MCF 10A (cell line): ENCODE data around the gene ADCK1. TPM values are rescaled to one million over a fixed set of nuclear protein-coding genes. Genes with fewer than 3 reads are reported as not detected.

Source experiments
- BruUV-seq: library from RNA; stranded (reverse); fragments of 400-500 nt; replicated peaks from 2 replicates; lab custom pipeline; 2021; lab: Mats Ljungman, UMichigan
- CTCF ChIA-PET: fragments of 300-600 bp; sonication (Branson Sonifier 250); formaldehyde crosslinking; extraction: SDS; loops from one replicate; lab custom pipeline; 2021; ENCODE audit warnings: antibody characterized with exemption, inconsistent platforms; lab: Yijun Ruan, JAX
- POLR2A ChIA-PET: fragments of 300-600, 350-650 bp; sonication (Branson Sonifier 250); formaldehyde crosslinking; extraction: SDS; loops from one replicate; lab custom pipeline; 2020; ENCODE audit warnings: antibody characterized with exemption, inconsistent platforms; lab: Yijun Ruan, JAX
- DNase-seq: peaks from one replicate; pipeline ENCODE4 v3.0.0-alpha.2; 2018; ENCODE audit not compliant: unreplicated experiment
- H3K27ac Mint-ChIP-seq: one replicate; pipeline ENCODE4 v1.8.0; 2022; ENCODE audit warnings: mild to moderate bottlenecking, low read depth, mixed read lengths; ENCODE audit not compliant: unreplicated experiment
- H3K27me3 Mint-ChIP-seq: one replicate; pipeline ENCODE4 v1.8.0; 2022; ENCODE audit warnings: mixed read lengths; ENCODE audit not compliant: insufficient read depth, unreplicated experiment
- H3K36me3 Mint-ChIP-seq: one replicate; pipeline ENCODE4 v1.8.0; 2022; ENCODE audit warnings: mild to moderate bottlenecking, moderate library complexity, mixed read lengths; ENCODE audit not compliant: insufficient read depth, unreplicated experiment
- H3K4me1 Mint-ChIP-seq: one replicate; pipeline ENCODE4 v1.8.0; 2022; ENCODE audit warnings: mixed read lengths; ENCODE audit not compliant: insufficient read depth, unreplicated experiment
- H3K4me3 Mint-ChIP-seq: one replicate; pipeline ENCODE4 v1.8.0; 2022; ENCODE audit warnings: mild to moderate bottlenecking, moderate library complexity, mixed read lengths; ENCODE audit not compliant: unreplicated experiment
- H3K9me3 Mint-ChIP-seq: one replicate; pipeline ENCODE4 v1.8.0; 2022; ENCODE audit warnings: mixed read lengths; ENCODE audit not compliant: unreplicated experiment
- CTCF ChIP-seq: fragments of 200-600 bp; IDR thresholded peaks from one replicate; pipeline ENCODE4 v1.8.0; 2022; ENCODE audit warnings: antibody characterized with exemption, mild to moderate bottlenecking; ENCODE audit not compliant: unreplicated experiment
- intact Hi-C: fragments of 100-400 bp; cut with micrococcal nuclease; formaldehyde crosslinking; loops from 2 replicates; pipeline ENCODE4 v1.14.1; 2022
- total RNA-seq: library from RNA; stranded (reverse); gene quantifications from 2 replicates; pipeline ENCODE4 v1.2.3, GENCODE V29; 2022

Gene ADCK1
- total RNA-seq, 1 experiment from 2014 or later, result 7.0 TPM

GRCh38 chr14:77923131-77923936 lies 123.4 kb downstream of the ADCK1 start:
- peaks cover 7% of the 10 kb centered on the region for H3K36me3 Mint-ChIP-seq
- no TSS peak for BruUV-seq
- H3K4me1 Mint-ChIP-seq, result no peaks in the 10 kb centered on the region
- CTCF ChIA-PET, result interaction anchor here (0.6 kb wide), 1 partner anchor 17 kb away, joined by 3 read pairs; no protein-coding TSS in a partner anchor
- H3K9me3 Mint-ChIP-seq, result no peaks in the 10 kb centered on the region
- H3K27me3 Mint-ChIP-seq, result no peaks in the 10 kb centered on the region
- POLR2A ChIA-PET, result no interaction called here
- intact Hi-C loops, result no loop called here
- no peak overlapping the region for H3K4me3 Mint-ChIP-seq
- no peak for DNase-seq
- no peak for TF ChIP-seq CTCF
- peak overlapping the region; percentile 64 for H3K27ac Mint-ChIP-seq

- BruUV-seq, result no TSS peak
- Mint-ChIP-seq H3K27me3 (no peaks in the 10 kb centered on the region), H3K36me3 (peaks cover 2% of the 10 kb centered on the region), H3K9me3 (no peaks in the 10 kb centered on the region), H3K4me1 (no peaks in the 10 kb centered on the region), H3K4me3 (no peak overlapping the region), H3K27ac (peak overlapping the region; percentile 64)
- no peak for TF ChIP-seq CTCF
- no peak for DNase-seq
- intact Hi-C loops, result no loop called here
- POLR2A ChIA-PET, result no interaction called here
- CTCF ChIA-PET, result interaction anchor here (0.6 to 0.8 kb wide), 3 partner anchors 12 to 673 kb away, joined by 3 to 4 read pairs (median 3); no protein-coding TSS in a partner anchor
Observed at GRCh38 chr14:77924141-77924948, 124.4 kb downstream of the ADCK1 start.

GRCh38 chr14:77926942-77927341 lies 127.0 kb downstream of the ADCK1 start:
- CTCF ChIA-PET, result interaction anchor here (0.6 to 1.4 kb wide), 2 partner anchors 65 to 135 kb away, joined by 4 to 5 read pairs; no protein-coding TSS in a partner anchor
- POLR2A ChIA-PET, result no interaction called here
- no peaks in the 10 kb centered on the region for H3K9me3 Mint-ChIP-seq

More at GRCh38 chr14:77926942-77927341, 127.0 kb downstream of the ADCK1 start:
- Mint-ChIP-seq H3K27me3 (no peaks in the 10 kb centered on the region), H3K27ac (no peak overlapping the region), H3K4me1 (no peaks in the 10 kb centered on the region), H3K4me3 (no peak overlapping the region), H3K36me3 (no peaks in the 10 kb centered on the region)
- no TSS peak for BruUV-seq
- DNase-seq, result no peak
- intact Hi-C loops, result no loop called here
- no peak for TF ChIP-seq CTCF
